HG02623 (cell line): ENCODE data around the gene TRIP11.

Source experiments
- ATAC-seq: cut with Tn5 transposase; IDR thresholded peaks from one replicate; pipeline ENCODE4 v1.9.1; 2021; ENCODE audit warnings: moderate library complexity; ENCODE audit not compliant: unreplicated experiment

The TRIP11 gene

DNA sequence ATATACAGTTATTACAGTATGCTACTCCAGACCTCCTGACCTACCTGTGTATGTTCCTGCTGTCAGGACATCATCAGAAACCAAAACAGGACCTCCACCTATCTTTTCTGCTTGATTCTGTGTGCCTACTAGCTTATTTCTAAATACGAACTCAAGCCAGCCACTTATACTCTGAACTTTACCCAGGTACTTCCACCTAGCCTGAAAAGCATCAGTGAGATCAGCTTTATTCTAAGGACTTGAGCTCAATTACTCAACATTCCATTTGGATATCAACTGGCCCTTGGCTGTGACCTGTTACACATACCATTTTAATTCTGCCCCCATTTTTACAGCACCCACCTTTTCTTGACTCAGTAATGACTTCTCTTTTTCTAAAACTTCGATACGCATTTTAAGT lies 29.2 kb downstream of the TRIP11 start:
- ATAC-seq, result no peak

DNA sequence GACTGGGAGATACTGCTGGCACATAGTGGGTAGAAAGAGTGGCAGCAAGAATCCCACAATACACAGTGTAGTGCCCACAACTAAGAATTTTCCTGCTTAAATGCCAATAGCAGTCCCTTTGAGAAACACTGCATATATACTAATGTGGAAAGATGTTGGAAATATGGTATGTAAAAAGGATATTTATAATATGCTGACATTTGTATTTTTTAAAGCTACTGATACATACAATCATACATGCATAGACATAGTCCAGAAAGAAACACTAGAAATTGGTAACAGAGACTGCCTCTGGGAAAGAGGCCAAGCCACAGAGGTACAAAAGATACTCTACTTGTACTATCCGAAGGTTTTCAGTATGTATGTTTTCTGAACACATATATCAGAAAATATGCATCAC lies 30.3 kb downstream of the TRIP11 start:
- no peak for ATAC-seq

- ATAC-seq, result no peak
These were observed 34.8 kb downstream of the TRIP11 start for GRCh38 chr14:92005019-92005418.

GRCh38 chr14:92004062-92004461 lies 35.8 kb downstream of the TRIP11 start:
- no peak for ATAC-seq

DNA sequence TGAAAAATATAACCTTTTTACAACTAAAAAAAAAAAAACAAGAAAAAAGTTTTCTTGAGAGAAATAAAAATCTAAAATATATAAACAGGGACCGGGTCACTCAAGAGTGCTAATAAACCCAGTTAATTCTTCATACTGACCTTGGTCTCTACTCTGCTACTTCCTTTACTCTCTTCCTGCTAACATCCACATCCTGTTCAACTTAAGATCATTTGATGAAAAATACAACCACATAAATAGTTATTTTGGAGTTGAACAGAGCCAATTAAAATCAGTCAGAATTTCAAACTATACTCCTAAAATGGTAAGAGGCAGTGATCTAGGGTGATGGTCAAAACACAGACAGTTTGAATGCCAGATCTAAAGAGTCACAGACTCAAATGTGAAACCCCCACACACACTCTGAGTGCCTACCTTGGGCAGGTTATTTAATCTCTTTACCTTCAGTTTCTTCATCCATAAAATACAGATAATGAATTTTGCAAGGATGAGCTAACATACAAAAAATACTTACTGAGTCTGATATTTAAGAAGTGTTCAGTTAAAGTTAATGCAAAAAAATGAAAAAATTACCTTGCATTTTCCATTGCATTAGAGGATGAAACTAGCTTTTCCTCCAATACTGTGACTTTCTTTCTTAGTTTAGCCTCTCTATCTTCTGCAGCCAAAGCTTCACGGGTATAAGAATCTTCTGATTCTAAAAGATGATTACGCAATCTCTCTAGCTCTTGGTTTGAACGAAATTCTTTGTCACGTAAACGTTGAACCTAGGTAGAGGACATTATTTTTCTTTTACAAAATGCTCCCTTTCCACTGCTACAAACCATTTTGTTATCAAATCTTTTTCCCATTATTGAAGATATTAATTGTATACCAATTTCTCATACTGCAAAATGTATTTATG lies 40.9 kb downstream of the TRIP11 start:
- ATAC-seq, result no peak

DNA sequence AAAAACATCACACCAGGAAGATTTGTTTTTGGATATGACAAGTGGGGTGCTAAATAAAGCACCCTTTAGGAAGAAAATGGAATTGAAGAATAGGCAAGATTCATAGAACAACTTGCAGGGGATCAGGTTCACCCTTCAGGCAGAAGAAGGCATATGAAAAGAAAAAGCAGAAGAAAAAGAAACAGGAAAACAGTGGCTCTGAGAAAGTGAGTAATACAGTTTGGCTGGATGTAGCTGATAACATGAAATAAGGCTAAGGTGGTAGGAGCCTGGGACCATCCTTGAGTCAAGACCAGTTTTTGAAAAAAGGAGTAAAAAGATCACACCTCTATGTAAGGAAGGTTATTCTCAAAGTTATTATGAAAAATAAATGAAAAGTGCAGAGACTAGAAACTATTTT lies 42.4 kb downstream of the TRIP11 start:
- no peak for ATAC-seq

GRCh38 chr14:91996948-91997371 lies 42.9 kb downstream of the TRIP11 start:
- ATAC-seq, result no peak

DNA sequence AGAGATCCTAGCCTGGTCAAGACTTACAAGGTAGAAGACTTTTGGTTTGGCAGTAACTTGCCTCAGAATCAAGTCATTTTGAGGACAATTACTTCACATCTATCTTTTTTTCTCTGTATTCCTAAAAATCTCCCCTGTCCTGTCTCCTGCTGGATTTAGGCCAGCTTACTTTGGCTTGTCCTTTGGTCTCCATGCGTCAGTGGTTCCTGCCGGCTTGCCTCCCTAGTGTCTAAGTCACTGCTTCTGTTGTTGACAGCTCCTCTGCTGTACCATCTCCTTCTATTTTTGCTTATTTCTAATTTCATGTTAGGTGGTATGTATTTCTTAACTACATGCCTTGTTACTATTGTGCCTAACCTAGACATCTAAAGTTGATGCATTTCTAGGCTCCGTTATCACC lies 52.7 kb downstream of the TRIP11 start:
- ATAC-seq, result no peak

- ATAC-seq, result no peak
These were observed 54.2 kb downstream of the TRIP11 start for GRCh38 chr14:91985521-91986255.

DNA sequence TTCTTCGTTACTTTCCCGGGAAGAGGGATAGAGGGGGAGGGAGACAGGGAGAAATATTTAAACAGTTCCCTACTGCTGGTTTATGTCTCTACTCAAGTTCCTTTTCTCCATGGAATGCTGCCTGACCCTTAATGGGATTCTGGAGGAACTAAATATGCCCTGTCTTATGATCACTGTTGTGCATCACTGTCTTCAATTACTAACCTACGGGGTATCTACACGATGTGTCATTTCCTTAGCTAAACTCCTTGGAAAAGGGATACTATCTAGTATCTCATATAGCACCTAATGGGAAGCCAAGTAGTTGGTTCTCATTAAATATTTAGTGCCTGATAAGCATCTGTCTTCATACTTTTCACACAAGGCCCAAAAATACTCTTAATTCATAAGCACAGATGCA lies 54.9 kb downstream of the TRIP11 start:
- no peak for ATAC-seq

- no peak for ATAC-seq
These were observed 56.3 kb downstream of the TRIP11 start for GRCh38 chr14:91983588-91983987.

DNA sequence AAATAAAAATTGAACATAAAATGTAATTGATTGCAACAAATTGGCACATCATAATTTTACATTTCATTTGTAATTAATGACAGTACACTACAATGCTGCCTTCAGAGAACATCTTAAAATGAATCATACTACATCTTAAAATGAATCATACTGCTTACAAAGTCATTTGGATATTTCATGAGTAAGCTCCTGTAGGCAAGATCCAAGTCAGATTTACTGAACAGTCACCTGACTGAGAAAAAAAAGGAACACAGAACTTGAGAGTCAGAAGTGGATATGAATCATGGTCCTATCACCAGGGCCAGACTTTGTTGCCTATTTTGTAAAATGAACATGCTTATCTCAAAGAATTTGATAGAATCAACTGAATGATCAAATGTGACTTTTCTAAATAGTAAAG lies 59.7 kb downstream of the TRIP11 start:
- ATAC-seq, result peak; percentile 84

DNA sequence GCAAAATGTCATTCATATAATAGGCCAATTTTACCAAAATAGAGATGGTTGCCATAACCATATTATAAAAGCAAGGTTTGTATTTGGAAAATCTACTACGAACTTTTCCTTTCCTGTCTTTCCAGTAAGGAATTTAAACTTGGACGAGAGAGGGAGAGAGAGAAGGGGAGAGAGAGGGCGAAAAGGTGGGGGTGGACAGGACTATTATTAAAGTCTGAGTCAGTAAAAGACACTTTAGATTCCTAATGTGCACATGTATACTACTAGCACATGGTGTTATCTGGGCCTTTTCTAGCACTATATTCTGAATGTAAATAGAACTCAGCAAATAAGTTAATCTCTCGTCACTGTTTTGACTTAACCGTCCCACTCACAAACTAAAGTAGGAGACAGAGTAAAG lies 62.0 kb downstream of the TRIP11 start:
- ATAC-seq, result no peak

DNA sequence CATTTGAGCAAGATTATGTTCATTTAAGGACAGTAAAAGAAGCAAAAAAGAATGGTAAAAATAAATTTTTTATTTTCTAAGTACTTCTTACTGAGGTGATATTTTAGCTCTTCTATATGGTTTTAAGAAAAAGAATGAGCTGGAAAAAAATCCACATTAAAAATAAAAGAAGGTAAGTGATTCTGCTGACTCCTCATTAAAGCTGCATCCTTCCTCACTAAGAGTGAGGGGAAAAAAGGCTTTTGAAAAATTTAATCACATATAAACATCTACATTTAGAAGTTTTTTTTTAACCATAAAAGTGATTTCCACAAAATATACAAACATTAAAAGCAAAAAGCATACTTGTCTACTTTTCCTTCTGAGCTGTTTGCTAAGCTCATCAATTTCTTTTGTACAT lies 64.1 kb downstream of the TRIP11 start:
- ATAC-seq, result no peak

DNA sequence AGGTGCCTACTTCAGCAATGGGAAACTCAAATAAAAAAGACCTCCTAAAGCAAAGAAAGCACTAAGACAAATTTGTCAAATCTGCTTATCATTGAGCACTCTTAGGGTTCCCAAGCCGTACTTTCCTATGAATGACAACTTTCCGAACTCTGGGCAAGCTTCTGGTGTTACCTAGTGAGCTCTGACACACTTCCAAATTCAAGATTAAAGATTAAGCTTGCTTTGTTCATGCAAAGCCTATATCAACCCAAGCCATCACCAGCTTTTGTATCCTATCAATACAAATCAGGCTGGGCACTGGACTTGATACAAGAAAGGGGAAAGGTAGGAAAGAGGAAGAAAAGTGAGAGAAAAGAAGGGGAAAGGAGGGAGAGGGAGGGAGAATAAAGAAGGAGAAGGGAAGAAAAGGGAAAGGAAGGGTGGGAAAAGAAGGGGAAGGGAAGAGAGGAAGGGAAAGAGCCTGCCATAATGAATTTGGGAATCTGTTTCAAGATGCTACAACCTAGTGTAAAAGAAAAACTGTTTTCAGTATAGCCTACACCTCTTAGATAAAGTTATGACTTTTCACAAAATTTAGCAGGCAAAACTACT lies 68.6 kb downstream of the TRIP11 start:
- no peak for ATAC-seq

DNA sequence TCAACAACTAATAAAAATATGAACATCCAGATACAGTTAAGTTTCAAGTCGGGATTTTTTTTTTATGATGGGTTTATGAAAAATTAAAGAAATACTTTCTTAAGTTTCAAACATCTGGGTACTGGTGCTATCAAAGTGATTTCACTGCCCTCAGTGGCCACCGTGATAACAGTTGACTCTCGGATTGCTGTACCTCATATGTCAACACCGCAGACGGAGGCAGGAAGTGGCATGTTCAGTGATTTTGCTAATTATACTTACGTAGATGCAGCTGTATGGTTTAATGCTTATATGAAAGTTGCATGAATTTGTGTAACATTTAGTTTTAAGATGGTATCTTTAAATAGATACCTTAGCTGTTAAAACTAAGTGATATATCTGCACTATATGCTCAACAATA lies 71.6 kb downstream of the TRIP11 start:
- ATAC-seq, result no peak

DNA sequence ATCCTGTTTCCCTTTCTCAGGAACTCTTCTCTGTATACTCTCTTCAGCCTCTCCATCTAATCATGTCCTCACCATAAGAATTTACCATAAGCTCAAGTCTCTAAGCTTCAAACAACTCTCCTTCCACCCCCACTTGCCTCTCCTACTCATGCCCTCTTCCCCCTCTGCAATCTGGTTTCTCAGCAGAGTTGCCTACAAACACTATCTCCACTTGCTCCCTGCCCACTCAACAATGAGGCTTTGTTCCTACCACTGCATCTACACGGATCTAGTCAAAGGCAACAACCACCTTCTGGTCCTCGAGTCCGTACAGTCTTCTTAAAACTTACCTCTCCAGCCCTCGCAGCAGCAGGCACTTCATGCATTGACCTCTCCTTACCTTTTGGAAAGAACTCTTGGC lies 75.1 kb downstream of the TRIP11 start:
- ATAC-seq, result no peak

GRCh38 chr14:91964011-91964410 lies 75.8 kb downstream of the TRIP11 start:
- ATAC-seq, result no peak

DNA sequence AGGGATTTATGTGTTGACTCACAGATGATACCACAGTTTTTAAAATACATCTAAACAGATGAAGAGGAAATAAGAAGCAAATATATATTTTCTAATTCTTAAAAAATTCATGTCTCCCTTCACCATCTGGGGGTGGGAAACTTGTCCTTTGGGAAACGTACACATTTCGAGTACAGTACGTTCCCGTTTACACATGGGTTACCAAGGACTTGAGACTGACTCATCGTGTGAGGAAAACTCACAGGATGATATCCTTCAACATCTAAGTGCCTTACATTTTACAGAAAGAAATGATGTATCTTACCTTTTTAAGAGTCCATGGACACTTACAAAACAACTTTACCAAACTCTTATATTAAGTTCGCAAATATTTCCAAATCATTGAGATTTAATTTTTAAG lies 76.4 kb downstream of the TRIP11 start:
- ATAC-seq, result no peak

- ATAC-seq, result no peak
These were observed 78.3 kb downstream of the TRIP11 start for GRCh38 chr14:91961297-91962220.

- no peak for ATAC-seq
These were observed 82.0 kb downstream of the TRIP11 start for GRCh38 chr14:91957876-91958313.
